Measurements from ENCODE around the gene CACNA2D2. TPM values are rescaled to one million over a fixed set of nuclear protein-coding genes. Genes with fewer than 3 reads are reported as not detected.

Gene CACNA2D2
- total and polyA plus RNA-seq, 2 of the 4 experiments (the other 2 are of a cell fraction) = 0.15 TPM; not detected in 1

DNA sequence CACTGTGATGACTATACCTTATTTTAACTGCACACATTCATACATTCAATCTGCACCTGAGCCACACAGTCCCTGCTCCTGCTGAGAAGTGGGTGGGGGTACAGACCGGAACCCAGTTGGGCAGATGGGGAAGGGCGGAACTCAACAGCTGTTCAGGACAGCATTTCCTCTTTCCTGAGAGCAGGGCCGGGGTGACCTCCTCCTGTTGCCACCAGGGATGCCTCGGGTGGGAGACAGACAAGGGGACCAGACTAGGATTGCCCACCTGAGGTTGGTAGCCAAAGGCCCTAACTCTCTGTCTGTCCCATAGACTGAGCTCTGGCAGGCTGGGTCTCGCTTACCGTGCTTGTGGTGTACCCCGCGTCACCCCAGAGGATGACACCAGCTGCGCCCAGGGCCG, 184.8 kb downstream of the CACNA2D2 start:
- Histone ChIP-seq H3K4ac (ENCODE audit: low read depth, low read length) (no peak overlapping the region), H3K36me3 (ENCODE audit: control insufficient read depth, insufficient read depth, low read length) (peaks cover 38% of the 10 kb centered on the region), H3K27me3 (ENCODE audit: control insufficient read depth, insufficient read depth, low read length) (no peaks in the 10 kb centered on the region), H3K4me2 (ENCODE audit: low read depth, low read length) (no peak overlapping the region), H2AK5ac (ENCODE audit: low read depth, low read length) (no peak overlapping the region), H2BK120ac (ENCODE audit: low read depth, low read length) (no peak overlapping the region), H4K5ac (ENCODE audit: low read depth, low read length) (no peak overlapping the region), H3K18ac (ENCODE audit: low read depth, low read length) (no peak overlapping the region), H3K9me3 (ENCODE audit: control insufficient read depth, insufficient read depth, low read length) (no peaks in the 10 kb centered on the region), H3K79me1 (ENCODE audit: low read depth in 1 of 2, low read length in 2 of 2) (peaks cover 29 to 57% of the 10 kb centered on the region in 2 experiments), H2AFZ (replicated peaks; ENCODE audit: low read length, poor library complexity) (no peak overlapping the region), H3K9ac (ENCODE audit: low read depth, low read length) (no peak overlapping the region), H2BK20ac (ENCODE audit: low read depth, low read length) (no peak overlapping the region), H3K14ac (replicated peaks; ENCODE audit: low read depth, low read length) (no peak overlapping the region), H4K91ac (ENCODE audit: insufficient read depth, low read depth, low read length) (no peak overlapping the region), H3K4me1 (ENCODE audit: control insufficient read depth, insufficient read depth, low read length) (peaks cover 25% of the 10 kb centered on the region), H4K20me1 (ENCODE audit: insufficient read depth, low read length) (0 out of 2 replicates have a peak, but pooled peaks cover 18% of the 10 kb centered on the region), H3K56ac (ENCODE audit: extremely low read depth, insufficient read depth, low read length) (no peak overlapping the region), H4K8ac (ENCODE audit: low read depth in 2 of 2, low read length in 2 of 2) (no peak overlapping the region), H2BK5ac (ENCODE audit: low read depth, low read length, poor library complexity, severe bottlenecking) (no peak overlapping the region), H2AK9ac (replicated peaks; ENCODE audit: low read depth, low read length, poor library complexity) (no peak overlapping the region), H2BK15ac (ENCODE audit: low read depth, low read length) (no peak overlapping the region), H3K9me1 (ENCODE audit: insufficient read depth, low read length) (peaks cover 23% of the 10 kb centered on the region), H3K4me3 (ENCODE audit: insufficient read depth, low read depth, low read length) (no peak overlapping the region), H3K27ac (ENCODE audit: insufficient read depth, low read length) (no peak overlapping the region), H3K23ac (ENCODE audit: low read depth, low read length) (no peak overlapping the region)
- DNase-seq (no peak), ATAC-seq (ENCODE audit: low read depth) (no peak)
- ChIA-PET POLR2A (ENCODE audit: unreplicated experiment) (no interaction called here), CTCF (no interaction called here)
- intact Hi-C loops (cut with micrococcal nuclease) = no loop called here
- in situ Hi-C loops (cut with MboI; ENCODE audit: low sequenced_read_pairs) = no loop called here
- WGBS, 2 experiments (ENCODE audit: extremely low coverage in 2 of 2, insufficient read length in 1 of 2) = 89% methylated on average over 7 of the region's 10 CpGs; no CpG with 5 or more reads in 1 of the 2 experiments
- TF ChIP-seq CHD1 (IDR thresholded peaks at IDR 0.05; ENCODE audit: low read depth, low read length) (no peak), CEBPB (IDR thresholded peaks at IDR 0.05; ENCODE audit: low read depth, low read length) (no peak), MAFK (IDR thresholded peaks at IDR 0.05; ENCODE audit: low read depth, low read length) (no peak), FOS (IDR thresholded peaks at IDR 0.05; ENCODE audit: low read depth, low read length) (no peak), POLR2A (IDR thresholded peaks at IDR 0.05; ENCODE audit: low read depth, low read length) (no peak)
- TF ChIP-seq, protein P1, sequence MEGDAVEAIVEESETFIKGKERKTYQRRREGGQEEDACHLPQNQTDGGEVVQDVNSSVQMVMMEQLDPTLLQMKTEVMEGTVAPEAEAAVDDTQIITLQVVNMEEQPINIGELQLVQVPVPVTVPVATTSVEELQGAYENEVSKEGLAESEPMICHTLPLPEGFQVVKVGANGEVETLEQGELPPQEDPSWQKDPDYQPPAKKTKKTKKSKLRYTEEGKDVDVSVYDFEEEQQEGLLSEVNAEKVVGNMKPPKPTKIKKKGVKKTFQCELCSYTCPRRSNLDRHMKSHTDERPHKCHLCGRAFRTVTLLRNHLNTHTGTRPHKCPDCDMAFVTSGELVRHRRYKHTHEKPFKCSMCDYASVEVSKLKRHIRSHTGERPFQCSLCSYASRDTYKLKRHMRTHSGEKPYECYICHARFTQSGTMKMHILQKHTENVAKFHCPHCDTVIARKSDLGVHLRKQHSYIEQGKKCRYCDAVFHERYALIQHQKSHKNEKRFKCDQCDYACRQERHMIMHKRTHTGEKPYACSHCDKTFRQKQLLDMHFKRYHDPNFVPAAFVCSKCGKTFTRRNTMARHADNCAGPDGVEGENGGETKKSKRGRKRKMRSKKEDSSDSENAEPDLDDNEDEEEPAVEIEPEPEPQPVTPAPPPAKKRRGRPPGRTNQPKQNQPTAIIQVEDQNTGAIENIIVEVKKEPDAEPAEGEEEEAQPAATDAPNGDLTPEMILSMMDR (conservative IDR thresholded peaks at IDR 0.05; ENCODE audit: low read depth, low read length) = no peak
- TF ChIP-seq, protein P2, sequence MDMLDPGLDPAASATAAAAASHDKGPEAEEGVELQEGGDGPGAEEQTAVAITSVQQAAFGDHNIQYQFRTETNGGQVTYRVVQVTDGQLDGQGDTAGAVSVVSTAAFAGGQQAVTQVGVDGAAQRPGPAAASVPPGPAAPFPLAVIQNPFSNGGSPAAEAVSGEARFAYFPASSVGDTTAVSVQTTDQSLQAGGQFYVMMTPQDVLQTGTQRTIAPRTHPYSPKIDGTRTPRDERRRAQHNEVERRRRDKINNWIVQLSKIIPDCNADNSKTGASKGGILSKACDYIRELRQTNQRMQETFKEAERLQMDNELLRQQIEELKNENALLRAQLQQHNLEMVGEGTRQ (IDR thresholded peaks at IDR 0.05; ENCODE audit: low read depth, low read length) = no peak
- TF ChIP-seq, protein P3, sequence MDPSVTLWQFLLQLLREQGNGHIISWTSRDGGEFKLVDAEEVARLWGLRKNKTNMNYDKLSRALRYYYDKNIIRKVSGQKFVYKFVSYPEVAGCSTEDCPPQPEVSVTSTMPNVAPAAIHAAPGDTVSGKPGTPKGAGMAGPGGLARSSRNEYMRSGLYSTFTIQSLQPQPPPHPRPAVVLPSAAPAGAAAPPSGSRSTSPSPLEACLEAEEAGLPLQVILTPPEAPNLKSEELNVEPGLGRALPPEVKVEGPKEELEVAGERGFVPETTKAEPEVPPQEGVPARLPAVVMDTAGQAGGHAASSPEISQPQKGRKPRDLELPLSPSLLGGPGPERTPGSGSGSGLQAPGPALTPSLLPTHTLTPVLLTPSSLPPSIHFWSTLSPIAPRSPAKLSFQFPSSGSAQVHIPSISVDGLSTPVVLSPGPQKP (IDR thresholded peaks at IDR 0.05; ENCODE audit: borderline replicate concordance, low read depth, low read length) = no peak
- dilution Hi-C loops (cut with HindIII; ENCODE audit: low sequenced_read_pairs, unreplicated experiment) = no loop called here
- BruUV-seq (replicated peaks) = no TSS peak
